ENCODE measurements around the gene VGLL2. TPM values are rescaled to one million over a fixed set of nuclear protein-coding genes. Genes with fewer than 3 reads are reported as not detected.

Gene VGLL2
- total RNA-seq, 2 experiments from 2014 or later, result not detected

- Histone ChIP-seq H3K4me2 (ENCODE audit: low read length) (no peak overlapping the region), H3K79me2 (ENCODE audit: insufficient read depth, low read depth, low read length) (no peaks in the 10 kb centered on the region), H3K9me3 (ENCODE audit: low read length) (no peaks in the 10 kb centered on the region), H3K9me2 (ENCODE audit: insufficient read depth, low read length) (no peaks in the 10 kb centered on the region), H3K36me3 (ENCODE audit: insufficient read depth, low read length) (no peaks in the 10 kb centered on the region), H4K20me1 (ENCODE audit: insufficient read depth, low read length) (no peaks in the 10 kb centered on the region), H3K4me3 (ENCODE audit: low read depth, low read length, poor library complexity, severe bottlenecking) (no peak overlapping the region), H3K4me1 (ENCODE audit: insufficient read depth, low read length, poor library complexity, severe bottlenecking) (no peaks in the 10 kb centered on the region), H3K27ac (ENCODE audit: low read depth, low read length, poor library complexity, severe bottlenecking) (no peak overlapping the region), H2AFZ (ENCODE audit: low read length) (no peak overlapping the region)
- BruUV-seq (replicated peaks), result no TSS peak
- no peak for DNase-seq (ENCODE audit: low spot score)
- no peak for TF ChIP-seq CTCF (conservative IDR thresholded peaks at IDR 0.05; ENCODE audit: low read length)
- TF ChIP-seq EZH2phosphoT487 (IDR thresholded peaks at IDR 0.05; ENCODE audit: borderline replicate concordance, low read depth, low read length), result no peak
- ChIA-PET CTCF (ENCODE audit: unreplicated experiment) (no interaction called here), POLR2A (no interaction called here)
- intact Hi-C loops (cut with micrococcal nuclease; ENCODE audit: unreplicated experiment), result no loop called here
Observed at GRCh38 chr6:117307655-117308054, 42.3 kb downstream of the VGLL2 start.

GRCh38 chr6:117309069-117309468, 43.7 kb downstream of the VGLL2 start:
- H3K4me1 ChIP-seq (ENCODE audit: insufficient read depth, low read length, poor library complexity, severe bottlenecking), result no peaks in the 10 kb centered on the region
- no peaks in the 10 kb centered on the region for H3K79me2 ChIP-seq (ENCODE audit: insufficient read depth, low read depth, low read length)
- POLR2A ChIA-PET, result no interaction called here

GRCh38 chr6:117309611-117310010, 44.3 kb downstream of the VGLL2 start:
- no peak overlapping the region for H3K27ac ChIP-seq (ENCODE audit: low read depth, low read length, poor library complexity, severe bottlenecking)
- CTCF ChIA-PET (ENCODE audit: unreplicated experiment), result no interaction called here
- no peak overlapping the region for H3K4me2 ChIP-seq (ENCODE audit: low read length)
- H3K9me2 ChIP-seq (ENCODE audit: insufficient read depth, low read length), result no peaks in the 10 kb centered on the region
- H2AFZ ChIP-seq (ENCODE audit: low read length), result no peak overlapping the region
- POLR2A ChIA-PET, result no interaction called here
- BruUV-seq (replicated peaks), result no TSS peak
- H3K4me1 ChIP-seq (ENCODE audit: insufficient read depth, low read length, poor library complexity, severe bottlenecking), result no peaks in the 10 kb centered on the region
- H3K4me3 ChIP-seq (ENCODE audit: low read depth, low read length, poor library complexity, severe bottlenecking), result no peak overlapping the region
- no peaks in the 10 kb centered on the region for H3K79me2 ChIP-seq (ENCODE audit: insufficient read depth, low read depth, low read length)
- no peaks in the 10 kb centered on the region for H3K36me3 ChIP-seq (ENCODE audit: insufficient read depth, low read length)
- intact Hi-C loops (cut with micrococcal nuclease; ENCODE audit: unreplicated experiment), result no loop called here
- TF ChIP-seq CTCF (conservative IDR thresholded peaks at IDR 0.05; ENCODE audit: low read length) (no peak), EZH2phosphoT487 (IDR thresholded peaks at IDR 0.05; ENCODE audit: borderline replicate concordance, low read depth, low read length) (no peak)
- H3K9me3 ChIP-seq (ENCODE audit: low read length), result no peaks in the 10 kb centered on the region
- no peak for DNase-seq (ENCODE audit: low spot score)
- no peaks in the 10 kb centered on the region for H4K20me1 ChIP-seq (ENCODE audit: insufficient read depth, low read length)

More at GRCh38 chr6:117309069-117309468, 43.7 kb downstream of the VGLL2 start:
- H3K4me2 ChIP-seq (ENCODE audit: low read length), result no peak overlapping the region
- BruUV-seq (replicated peaks), result no TSS peak
- no peak for TF ChIP-seq EZH2phosphoT487 (IDR thresholded peaks at IDR 0.05; ENCODE audit: borderline replicate concordance, low read depth, low read length)
- no peak for TF ChIP-seq CTCF (conservative IDR thresholded peaks at IDR 0.05; ENCODE audit: low read length)
- DNase-seq (ENCODE audit: low spot score), result no peak
- no peaks in the 10 kb centered on the region for H3K9me3 ChIP-seq (ENCODE audit: low read length)
- H3K36me3 ChIP-seq (ENCODE audit: insufficient read depth, low read length), result no peaks in the 10 kb centered on the region
- no peaks in the 10 kb centered on the region for H4K20me1 ChIP-seq (ENCODE audit: insufficient read depth, low read length)
- no peak overlapping the region for H3K4me3 ChIP-seq (ENCODE audit: low read depth, low read length, poor library complexity, severe bottlenecking)
- CTCF ChIA-PET (ENCODE audit: unreplicated experiment), result no interaction called here
- no peak overlapping the region for H2AFZ ChIP-seq (ENCODE audit: low read length)
- no peaks in the 10 kb centered on the region for H3K9me2 ChIP-seq (ENCODE audit: insufficient read depth, low read length)
- no peak overlapping the region for H3K27ac ChIP-seq (ENCODE audit: low read depth, low read length, poor library complexity, severe bottlenecking)
- intact Hi-C loops (cut with micrococcal nuclease; ENCODE audit: unreplicated experiment), result no loop called here
